Caki2 (cell line): ENCODE results near the gene EEF1B2. TPM values are rescaled to one million over a fixed set of nuclear protein-coding genes. Genes with fewer than 3 reads are reported as not detected.
"Not testable (repeated sequence)": the region's sequence is repeated elsewhere in the genome, so short reads cannot be mapped to it uniquely, and the experiment has no call there.

Source experiments
- DNase-seq: peaks from one replicate; pipeline ENCODE4 v3.0.0-alpha.2; 2015; ENCODE audit warnings: low read depth
- in situ Hi-C: cut with HindIII; loops from 2 replicates; pipeline ENCODE4 v1.10.0; 2016; ENCODE audit warnings: low sequenced_read_pairs, low pct_unique_long_range_greater_than_20kb, mixed read lengths
- total RNA-seq: library from RNA; depleted of rRNA; stranded (reverse); fragments of >200 nt; shearing (Covaris generic); gene quantifications from 2 replicates; pipeline ENCODE4 v1.2.3, GENCODE V29; 2014; ENCODE audit warnings: low replicate concordance; rRNA removed

The EEF1B2 gene
- total RNA-seq, 1 experiment from 2014 or later: 231 TPM

DNA sequence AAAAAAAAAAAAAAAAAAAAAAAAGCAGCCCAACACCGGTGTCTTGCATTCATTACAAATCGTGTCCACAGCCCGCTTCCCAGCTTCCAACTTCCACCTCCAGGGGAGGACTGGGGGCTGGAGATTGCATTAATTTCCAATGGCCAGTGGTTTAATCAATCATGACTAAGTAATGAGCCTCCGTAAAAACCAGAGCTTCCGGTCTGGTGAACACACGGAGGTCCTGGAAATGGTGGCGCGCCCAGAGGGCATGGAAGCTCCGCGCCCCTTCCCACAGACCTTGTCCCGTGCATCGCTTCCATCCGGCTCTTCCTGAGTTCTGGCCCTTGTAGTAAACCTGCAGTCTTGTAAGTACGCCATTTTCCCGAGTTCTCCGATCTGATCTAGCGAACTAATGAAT, 43.6 kb downstream of the EEF1B2 start:
- no peak for DNase-seq
- in situ Hi-C loops: no loop called here

DNA sequence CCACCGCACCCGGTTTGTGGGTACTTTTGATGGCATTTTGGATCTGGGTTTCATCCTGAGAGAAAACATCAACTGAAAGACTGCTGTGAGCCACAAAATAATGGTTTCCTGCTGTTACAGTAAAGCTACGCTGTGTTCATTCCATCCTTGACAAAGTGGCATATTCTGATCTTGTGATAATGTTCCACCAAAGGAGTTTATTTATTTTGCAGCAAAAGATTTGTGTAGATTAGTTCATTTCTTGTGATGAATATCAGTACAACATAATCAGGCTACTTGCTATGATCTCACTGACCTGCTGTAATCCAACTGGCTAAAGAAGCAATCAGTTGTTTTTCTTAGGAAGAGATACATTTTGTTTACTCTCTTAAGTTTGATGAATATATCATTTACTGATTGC, 45.0 kb downstream of the EEF1B2 start:
- DNase-seq: no peak
- in situ Hi-C loops: no loop called here

DNA sequence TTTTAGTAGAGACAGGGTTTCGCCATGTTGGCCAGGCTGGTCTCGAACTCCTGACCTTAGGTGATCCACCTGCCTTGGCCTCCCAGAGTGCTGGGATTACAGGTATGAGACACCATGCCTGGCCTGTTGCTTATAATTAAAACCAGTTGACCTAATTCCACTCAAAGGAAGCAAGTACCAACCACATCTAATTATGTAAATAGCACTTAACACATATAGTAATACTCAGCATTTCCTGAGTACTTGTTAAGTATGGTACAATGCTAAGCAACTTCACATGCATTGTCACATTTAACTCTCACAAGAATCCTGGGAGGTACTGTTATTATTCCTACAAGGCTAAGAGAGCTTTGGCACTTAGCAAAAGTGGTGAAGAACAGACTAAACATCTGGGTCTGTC, 47.6 kb downstream of the EEF1B2 start:
- in situ Hi-C loops, DNase-seq: not testable (repeated sequence)

DNA sequence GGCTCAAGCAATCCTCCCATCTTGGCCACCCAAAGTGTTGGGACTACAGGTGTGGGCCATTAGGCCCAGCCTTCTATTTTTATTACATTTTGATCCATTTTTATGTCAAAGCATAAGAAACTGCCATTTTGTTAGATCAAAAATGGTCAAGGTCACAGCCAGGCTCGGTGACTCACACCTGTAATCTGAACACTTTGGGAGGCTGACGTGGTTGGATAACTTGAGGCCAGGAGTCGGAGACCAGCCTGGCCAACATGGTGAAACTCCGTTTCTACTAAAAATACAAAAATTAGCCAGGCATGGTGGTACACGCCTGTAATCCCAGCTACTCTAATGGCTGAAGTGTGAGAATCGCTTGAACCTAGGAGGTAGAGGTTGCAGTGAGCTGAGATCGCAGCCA, 49.2 kb downstream of the EEF1B2 start:
- in situ Hi-C loops: no loop called here
- DNase-seq: no peak

GRCh38 chr2:206211657-206212255, 52.1 kb downstream of the EEF1B2 start:
- in situ Hi-C loops: no loop called here
- peak; percentile 27 for DNase-seq

Other genes with a start within 250 kb of the EEF1B2 start
- 1.1 and 1.8 TPM in 2 replicates for gene INO80D, start 73.7 kb upstream of the EEF1B2 start, total RNA-seq
- gene NDUFS1, start 451 bp upstream of the EEF1B2 start, total RNA-seq: 75.5 and 103 TPM in 2 replicates
- 4.0 and 7.9 TPM in 2 replicates for gene ZDBF2, start 114.8 kb downstream of the EEF1B2 start, total RNA-seq